Adipose tissue (tissue), 3 donors: ENCODE measurements around the gene BTBD6. TPM values are rescaled to one million over a fixed set of nuclear protein-coding genes. Genes with fewer than 3 reads are reported as not detected.
"Not testable (repeated sequence)": the region's sequence is repeated elsewhere in the genome, so short reads cannot be mapped to it uniquely, and the experiment has no call there.

Experiments used
- H3K27ac ChIP-seq: one replicate; pipeline ENCODE4 v1.5.1; 2013; ENCODE audit warnings: low read depth, low read length
- WGBS, 3 donors: extraction: QIAGEN DNeasy Blood & Tissue Kit; methylation state at CpG; one replicate each; pipeline ENCODE4 v1.1.7; 2013; 5-methylcytosine and 5-hydroxymethylcytosine counted together
- polyA plus RNA-seq, 3 donors: library from polyadenylated mRNA; stranded (reverse); fragments of 200-250 nt; gene quantifications; one replicate each; pipeline ENCODE4 v1.2.3, GENCODE V29; 2013
- donor health status: healthy with polysubstance abuse.
- donor health status: Bipolar disorder and iron deficiency.
- donor health status: healthy.

Gene BTBD6
- polyA plus RNA-seq, 3 donors, result 13.5 to 116 (median 65.1) TPM

DNA sequence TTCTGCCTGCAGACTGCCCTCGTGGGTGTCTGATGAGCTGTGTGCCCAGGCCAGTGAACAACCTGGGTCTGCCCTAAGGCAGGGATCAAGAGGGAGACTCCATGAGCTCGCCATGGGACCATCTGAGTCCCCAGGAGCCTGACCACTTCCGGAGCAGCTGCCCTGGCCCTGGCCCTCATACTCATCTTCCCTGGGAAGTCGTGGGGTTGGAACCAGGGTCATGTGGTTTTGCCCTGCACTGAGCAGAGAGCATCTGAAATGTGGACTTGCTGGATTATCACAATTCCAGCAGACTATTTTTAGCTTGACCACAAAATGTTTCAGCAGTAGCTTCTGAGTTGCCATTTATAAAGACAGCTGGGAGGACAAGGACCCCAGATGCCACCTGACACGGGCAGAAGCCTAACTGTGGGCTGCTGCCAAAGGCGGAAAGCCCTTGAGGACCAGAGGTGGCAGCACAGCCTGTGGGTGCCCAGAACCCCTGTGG, 6.7 kb downstream of the BTBD6 start:
- WGBS, 3 donors, result 57 to 81% (median 70%) methylated on average over 6 of the region's 6 CpGs
- no peak overlapping the region for H3K27ac ChIP-seq

DNA sequence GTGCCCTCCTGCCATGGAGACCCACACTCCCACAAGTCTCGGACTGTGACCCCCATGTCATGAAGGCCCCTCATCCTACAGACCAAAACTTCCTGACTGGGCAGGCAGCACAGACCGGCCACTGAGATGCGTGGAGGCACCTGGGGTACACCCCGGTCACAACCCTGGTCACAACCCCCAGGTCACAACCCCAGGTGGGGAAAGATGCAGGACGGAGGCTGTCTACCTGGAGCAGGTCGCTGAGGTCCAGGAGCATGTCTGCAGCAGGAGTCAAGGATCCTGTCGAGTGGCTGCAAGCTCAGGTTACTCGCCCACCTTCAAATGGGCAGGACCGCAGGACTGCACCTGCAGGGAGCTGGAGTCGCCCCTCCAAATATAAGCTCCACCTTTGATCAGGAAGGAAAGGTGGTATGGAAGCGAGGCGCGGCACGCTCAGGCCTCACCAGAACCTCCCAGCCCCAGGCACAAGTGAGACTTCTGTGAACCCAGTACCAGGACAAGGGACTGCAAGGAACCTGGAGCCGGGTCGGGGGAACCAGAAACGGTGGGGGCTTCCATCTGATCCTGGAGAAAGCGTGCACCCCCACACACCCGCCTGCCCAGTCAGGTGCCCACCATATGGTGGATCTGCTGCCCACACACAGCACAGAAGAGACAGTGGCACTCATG, 8.1 kb downstream of the BTBD6 start:
- 95 to 97% (median 97%) methylated on average over 19 of the region's 19 CpGs for WGBS, 3 donors
- H3K27ac ChIP-seq, result no peak overlapping the region

DNA sequence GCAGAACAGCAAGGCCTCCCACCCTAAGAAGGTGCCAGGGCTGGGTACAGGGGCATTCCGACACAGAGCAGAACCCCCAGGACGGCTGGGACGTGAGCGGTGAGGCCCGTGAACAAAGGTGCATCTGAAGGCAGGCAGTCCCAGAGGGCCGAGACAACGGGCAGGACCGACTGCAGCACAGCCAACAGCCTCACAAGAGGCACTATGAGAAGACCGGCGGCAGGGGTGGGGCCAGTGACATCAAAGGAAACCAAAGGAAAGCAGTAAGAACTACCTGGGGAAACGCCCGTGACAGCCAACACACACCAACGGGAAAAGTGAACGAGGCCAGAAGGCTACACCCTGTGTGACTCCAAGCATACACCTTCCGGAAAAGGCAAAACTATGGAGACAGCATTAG, 9.1 kb downstream of the BTBD6 start:
- no peak overlapping the region for H3K27ac ChIP-seq
- WGBS, 3 donors, result 87 to 91% (median 88%) methylated on average over 15 of the region's 15 CpGs

DNA sequence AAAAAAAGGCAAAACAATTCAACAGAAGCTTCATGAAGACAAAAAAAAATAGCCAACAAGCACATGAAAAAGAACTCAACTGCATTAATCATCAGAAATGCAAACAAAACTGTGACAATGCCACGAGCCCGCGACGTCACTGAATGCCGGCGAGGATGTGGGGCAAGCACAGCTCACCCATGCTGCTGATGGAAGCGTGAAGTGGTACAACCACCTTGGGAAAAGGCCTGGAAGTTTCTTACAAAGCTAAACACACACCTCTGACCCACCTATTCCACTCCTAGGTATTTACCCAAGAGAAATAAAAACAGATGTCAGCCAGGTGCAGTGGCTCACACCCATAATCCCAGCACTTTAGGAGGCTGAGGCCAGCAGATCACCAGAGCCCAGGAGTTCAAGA, 10.5 kb downstream of the BTBD6 start:
- WGBS, 3 donors, result 34 to 96% (median 91%) methylated on average over 7 of the region's 7 CpGs
- H3K27ac ChIP-seq, result no peak overlapping the region

DNA sequence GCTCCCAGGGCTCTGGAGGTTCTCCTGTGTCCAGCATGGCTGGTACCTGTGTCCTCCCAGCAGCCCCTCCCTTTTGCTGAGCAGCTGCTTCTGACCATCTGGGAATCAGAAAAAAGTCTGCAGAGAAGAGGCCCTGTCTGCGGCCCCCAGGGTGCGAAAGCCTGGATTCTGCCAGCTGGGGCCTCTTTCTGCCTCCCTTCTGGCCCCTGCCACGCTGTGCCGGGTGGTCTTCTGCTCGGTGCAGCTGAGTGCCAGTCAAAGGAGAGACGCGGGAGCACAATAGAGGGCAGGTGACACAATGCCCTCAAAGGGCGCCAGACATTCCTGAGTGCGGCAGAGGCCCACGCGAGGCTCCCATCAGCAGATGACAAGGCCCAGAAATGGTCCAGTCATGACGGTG, 12.6 kb downstream of the BTBD6 start:
- H3K27ac ChIP-seq, result no peak overlapping the region
- 82 to 91% (median 87%) methylated on average over 12 of the region's 12 CpGs for WGBS, 3 donors

DNA sequence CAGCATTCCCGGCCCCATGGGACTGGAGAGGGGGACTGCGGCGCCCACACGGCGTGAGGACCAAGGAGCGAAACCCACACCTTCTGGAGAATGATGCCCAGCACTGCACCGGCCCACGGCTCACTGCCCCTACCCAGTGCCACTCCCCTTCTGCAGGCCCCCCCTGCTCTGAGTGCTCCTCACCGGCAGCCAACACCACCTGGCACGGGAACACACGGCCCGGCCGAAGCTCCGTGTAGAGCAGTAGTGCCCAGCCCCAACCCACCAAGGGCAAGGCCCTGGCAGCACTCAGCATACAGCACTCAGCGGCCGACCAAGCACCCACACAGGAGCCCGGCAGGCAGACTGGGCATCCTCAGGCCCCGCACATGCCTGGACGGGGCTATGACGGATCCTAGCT, 13.4 kb downstream of the BTBD6 start:
- H3K27ac ChIP-seq, result no peak overlapping the region
- WGBS, 3 donors, result 67 to 93% (median 85%) methylated on average over 20 of the region's 20 CpGs

DNA sequence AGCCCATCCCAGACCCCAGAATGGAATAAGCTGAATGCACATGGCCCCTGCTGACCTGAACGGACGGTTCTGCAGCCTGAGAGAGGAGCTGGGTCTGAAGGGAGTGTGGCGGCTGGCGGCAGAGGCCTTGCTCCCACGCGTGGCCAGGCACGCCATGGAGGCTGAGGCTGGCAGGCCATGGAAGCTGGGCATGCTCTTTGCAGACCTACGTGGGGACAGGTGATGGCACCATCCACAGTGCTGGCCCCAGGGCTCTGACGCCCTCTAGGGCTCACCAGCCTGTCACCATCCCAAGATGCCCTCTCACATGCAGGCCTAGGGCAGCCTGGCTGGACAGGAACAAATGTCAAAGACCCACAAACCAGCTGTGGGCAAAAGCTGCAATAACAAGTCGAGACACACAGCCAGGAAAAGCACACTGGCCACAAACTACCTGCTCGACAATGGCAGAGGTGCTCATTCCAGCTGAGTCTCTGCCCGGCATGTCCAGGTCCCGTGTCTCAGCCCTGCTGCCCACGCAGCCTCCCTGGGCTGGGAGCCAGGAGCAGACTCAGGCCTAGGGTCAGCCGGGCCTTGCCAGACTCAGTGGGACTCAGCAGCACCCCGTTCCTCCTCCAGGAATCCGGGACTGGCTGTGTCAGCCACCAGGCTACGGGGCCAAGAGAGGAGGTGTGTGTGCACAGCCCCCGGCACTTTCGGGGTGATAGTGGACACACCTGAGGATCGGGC, 19.7 kb downstream of the BTBD6 start:
- H3K27ac ChIP-seq, result no peak overlapping the region
- WGBS, 3 donors, result 82 to 88% (median 84%) methylated on average over 21 of the region's 21 CpGs

DNA sequence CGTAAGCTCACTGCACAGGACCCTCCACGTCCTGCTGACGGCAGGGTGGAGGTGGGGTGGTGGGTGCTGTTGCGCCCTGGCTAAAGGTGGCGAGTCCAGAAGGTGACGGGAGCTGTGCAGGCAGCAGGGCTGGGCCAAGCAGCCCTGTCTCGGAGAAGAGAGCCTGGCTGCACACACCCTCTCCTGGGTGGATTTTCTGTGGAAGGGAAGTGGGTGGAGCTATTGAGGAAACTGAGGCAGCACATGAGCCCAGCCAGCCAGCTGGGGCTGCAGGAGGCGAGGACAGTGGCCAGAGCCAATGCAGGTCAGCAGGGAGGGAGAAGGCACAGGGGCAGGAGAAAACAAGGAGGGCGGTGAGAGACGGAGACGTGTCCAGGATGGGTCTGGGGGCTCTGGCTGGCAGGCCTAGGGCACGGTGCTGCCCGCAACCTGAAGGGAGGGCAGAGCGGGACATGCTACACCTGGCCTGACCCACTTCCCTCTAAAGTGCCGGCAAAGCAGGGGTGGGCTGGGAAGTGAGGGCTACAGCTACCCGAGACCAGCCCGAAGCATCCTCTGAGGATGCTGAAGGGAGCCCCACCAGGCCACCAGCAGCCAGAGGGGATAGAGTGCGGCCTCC, 20.5 kb downstream of the BTBD6 start:
- H3K27ac ChIP-seq, result no peak overlapping the region
- WGBS, 3 donors, result 91 to 95% (median 93%) methylated on average over 15 to 18 of the region's 18 CpGs

DNA sequence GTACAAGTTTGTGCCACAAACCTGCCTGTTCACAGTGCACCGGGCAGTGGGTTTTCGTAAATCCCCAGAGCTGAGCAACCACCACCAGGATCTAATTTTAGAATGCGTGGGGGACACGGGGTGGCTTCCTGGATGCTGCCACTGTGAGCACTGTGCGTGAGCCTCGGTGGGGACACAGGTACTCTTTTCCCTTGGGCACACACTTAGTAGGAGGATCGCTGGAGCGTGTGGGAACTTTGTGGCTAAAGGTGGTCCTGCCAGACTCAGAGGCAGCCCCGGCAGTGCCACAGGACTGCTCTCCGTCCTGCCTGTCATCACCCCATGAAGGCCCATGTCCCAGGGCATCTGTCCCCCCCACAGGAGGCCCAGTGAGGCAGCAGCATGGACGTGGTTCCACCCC, 21.1 kb downstream of the BTBD6 start:
- 85 to 92% (median 86%) methylated on average over 11 of the region's 11 CpGs for WGBS, 3 donors
- no peak overlapping the region for H3K27ac ChIP-seq

DNA sequence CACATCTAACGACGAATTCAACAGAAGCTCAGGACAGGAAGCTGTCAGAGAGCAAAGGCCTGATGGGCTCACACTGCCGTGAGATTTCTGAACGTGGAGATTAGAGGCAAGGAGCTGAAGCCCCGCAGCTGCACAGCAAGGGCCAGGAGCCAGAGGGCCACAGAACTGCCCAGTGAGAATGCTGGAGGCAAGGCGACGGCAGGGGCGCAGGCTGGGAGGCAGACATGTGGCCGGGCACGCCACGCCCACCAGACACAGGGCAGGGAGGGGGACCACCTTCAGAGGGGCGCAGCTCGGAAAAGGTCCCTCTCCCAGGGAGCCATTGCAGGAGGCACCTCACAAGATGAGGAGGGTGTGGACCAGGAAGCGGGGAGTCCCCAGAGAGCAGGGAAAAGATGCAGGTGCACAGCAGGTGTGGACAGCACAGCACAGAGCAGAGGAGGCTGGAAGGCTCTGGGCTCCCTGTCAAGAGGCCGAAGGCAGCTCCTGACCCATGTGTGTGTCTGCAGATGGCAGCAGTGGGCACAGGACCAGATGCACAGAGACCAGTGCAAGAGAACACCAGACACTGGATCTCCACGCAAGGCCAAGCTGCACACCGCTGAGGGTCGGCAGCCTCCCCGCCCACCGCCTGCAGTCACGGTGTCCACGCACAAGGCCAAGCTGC, 23.0 kb downstream of the BTBD6 start:
- WGBS, 3 donors, result 46 to 94% (median 89%) methylated on average over 18 to 22 of the region's 22 CpGs
- H3K27ac ChIP-seq, result no peak overlapping the region

DNA sequence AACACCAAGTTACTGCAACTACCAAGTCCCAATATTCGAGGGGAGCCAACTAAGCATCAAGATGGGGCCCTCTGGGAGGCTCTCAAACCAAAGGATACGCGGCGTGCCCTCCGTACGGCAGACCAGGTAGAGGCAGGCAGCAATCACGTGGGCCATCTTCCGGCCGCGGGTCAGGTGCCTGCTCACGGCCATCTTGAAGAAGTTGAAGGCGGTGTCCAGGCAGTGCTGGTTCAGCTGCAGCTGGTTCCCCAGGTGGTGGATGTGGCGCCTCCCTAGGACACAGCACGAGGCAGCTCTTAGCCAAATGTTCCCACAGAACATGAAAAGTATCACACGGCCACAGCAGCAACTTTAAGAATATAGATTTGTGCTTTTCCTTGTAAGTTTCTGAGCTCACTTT, 24.3 kb downstream of the BTBD6 start:
- 57 to 94% (median 90%) methylated on average over 15 of the region's 15 CpGs for WGBS, 3 donors
- H3K27ac ChIP-seq, result no peak overlapping the region

DNA sequence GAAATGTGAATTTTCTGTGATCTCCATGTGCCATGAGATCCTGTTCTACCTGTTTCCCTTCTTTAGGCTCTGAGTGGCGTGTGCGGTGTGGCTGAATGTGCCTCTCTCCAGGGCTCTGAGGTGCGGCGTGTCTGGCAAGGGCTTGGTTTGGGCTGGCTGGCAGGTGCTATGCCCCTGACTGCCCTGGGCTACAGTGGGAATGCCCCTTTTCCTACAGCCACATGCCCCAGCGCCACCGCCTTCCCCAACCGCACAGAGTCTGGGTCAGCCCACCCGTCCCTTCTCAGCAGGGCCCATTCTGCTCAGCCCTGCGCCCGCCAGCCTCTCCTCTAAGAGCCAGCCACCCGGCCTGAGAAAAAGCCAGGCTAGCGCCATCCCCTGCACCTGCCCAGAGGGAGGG, 24.7 kb downstream of the BTBD6 start:
- 57 to 91% (median 84%) methylated on average over 12 of the region's 12 CpGs for WGBS, 3 donors
- H3K27ac ChIP-seq, result no peak overlapping the region

DNA sequence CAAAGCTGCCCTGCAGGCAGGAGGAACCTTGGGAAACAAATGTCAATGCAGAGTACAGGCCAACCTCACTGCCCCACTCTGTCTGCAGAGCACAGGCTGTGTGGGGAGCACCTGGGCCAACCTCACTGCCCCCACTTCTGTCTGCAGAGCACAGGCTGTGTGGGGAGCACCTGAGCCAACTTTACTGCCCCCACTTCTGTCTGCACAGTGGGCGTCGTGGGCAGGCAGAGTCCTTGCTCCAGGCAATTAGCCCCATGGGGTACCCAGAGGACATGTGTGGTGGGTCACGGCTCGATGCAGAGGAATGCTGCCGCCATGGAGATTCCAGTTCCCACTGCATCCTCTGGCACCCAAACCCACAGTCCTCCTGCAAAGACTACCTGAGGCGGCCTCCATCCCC, 26.3 kb downstream of the BTBD6 start:
- no peak overlapping the region for H3K27ac ChIP-seq
- 92 to 96% (median 93%) methylated on average over 6 of the region's 6 CpGs for WGBS, 3 donors

DNA sequence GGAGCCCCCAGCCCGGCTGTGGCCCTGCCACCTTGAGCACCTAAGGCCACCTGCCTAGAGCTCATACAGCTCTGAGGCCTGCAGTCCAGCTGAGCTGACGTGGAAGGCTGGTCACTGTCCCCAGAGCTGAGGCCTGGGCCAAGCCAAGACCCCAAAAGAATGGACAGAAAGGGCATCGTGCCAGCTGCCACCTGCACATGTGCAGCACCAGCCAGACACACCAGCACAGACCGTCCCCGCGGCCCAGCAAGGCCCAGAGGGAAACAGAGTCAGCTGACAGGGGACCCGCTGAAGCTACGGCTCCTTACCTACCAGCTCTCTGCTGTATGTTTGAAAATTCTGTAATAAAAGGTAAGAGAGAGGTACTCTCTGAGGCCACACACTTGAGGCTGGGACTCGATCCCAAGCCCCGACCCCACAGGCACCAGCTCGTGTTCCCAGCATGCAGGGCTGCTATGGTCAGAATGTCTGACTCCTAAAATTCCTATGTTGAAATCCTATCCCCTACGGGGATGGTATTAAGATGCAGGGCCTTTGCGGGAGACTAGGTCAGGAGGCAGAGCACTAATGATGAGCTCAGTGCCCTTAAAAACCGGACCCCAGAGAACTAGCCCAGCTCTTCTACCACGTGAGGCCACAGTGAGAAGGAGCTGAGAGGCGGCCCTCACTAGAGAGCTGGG, 27.1 kb downstream of the BTBD6 start:
- 64 to 71% (median 69%) methylated on average over 16 of the region's 16 CpGs for WGBS, 3 donors
- no peak overlapping the region for H3K27ac ChIP-seq

DNA sequence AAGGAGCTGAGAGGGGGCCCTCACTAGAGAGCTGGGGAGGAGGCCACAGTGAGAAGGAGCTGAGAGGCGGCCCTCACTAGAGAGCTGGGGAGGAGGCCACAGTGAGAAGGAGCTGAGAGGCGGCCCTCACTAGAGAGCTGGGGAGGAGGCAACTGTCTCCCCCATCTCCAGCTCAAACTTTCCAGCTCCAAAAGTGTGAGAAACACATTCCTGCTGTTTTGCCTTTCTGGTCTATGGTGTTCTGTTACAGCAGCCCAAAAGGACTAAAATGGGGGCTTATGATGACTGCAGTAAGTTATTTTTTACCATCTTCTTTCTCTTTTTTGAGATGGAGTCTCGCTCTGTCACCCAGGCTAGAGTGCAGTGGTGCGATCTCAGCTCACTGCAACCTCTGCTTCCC, 29.1 kb downstream of the BTBD6 start:
- 49 to 97% (median 93%) methylated on average over 2 to 3 of the region's 4 CpGs for WGBS, 3 donors
- not testable (repeated sequence) for H3K27ac ChIP-seq

DNA sequence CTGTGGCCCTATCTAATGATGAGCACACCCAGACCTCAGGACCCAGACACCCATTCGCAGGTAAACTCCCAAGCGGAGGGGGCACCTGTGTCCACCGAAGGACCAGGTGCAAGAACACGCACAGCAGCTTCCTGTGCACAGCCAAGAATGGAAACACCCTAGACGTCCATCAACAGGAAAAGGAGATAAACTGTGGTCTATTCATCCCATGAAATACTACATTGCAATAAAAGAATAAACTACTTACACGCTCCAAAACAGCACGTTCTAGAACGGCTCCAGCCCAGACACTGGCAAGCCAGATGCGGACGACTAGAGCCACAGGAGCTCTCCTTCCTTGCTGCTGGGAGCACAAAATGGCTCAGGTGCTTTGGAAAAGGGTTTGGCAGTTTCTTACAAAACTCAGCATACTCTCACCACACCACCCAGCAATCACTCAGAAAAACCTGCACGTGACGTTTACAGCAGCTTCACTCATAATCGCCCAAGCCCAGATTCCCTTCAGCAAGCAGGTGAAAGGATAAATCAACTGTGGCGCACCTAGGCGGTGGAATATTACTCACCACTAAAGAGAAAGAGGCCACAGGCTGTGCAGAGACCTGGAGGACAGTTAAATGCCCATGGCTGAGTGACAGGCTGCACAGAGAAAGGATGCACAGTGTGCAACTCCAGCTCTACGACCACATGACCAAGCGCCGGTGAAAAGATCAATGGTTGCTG, 31.5 kb downstream of the BTBD6 start:
- H3K27ac ChIP-seq, result no peak overlapping the region
- 87 to 88% (median 87%) methylated on average over 18 of the region's 18 CpGs for WGBS, 3 donors

DNA sequence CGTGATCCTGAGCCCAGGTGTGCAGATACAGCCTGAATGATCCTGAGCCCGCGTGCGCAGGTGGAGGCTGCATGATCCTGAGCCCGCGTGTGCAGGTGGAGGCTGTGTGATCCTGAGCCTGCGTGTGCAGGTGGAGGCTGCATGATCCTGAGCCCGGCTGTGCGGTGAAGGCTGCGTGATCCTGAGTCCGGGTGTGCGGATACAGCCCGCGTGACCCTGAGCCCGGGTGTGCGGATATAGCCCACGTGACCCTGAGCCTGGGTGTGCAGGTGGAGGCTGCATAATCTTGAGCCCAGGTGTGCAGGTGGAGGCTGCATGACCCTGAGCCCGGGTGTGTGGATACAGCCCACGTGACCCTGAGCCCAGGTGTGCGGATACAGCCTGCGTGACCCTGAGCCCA, 32.2 kb downstream of the BTBD6 start:
- 83 to 96% (median 96%) methylated on average over 21 of the region's 21 CpGs for WGBS, 3 donors
- H3K27ac ChIP-seq, result no peak overlapping the region
